Mesenchymal stem cell (in vitro differentiated cells and primary cell): ENCODE results near the gene SAP30L.

Experiments used
- DNase-seq: peaks from one replicate; pipeline ENCODE4 v3.0.0-alpha.2; 2013
- H2AFZ ChIP-seq: one replicate; pipeline ENCODE4 v1.6.1; 2013; ENCODE audit warnings: low read depth, mild to moderate bottlenecking, control low read depth, inconsistent platforms, low read length, moderate library complexity
- H2AK5ac ChIP-seq: 2 replicates; pipeline ENCODE4 v1.6.1; 2013; ENCODE audit warnings: low read length, moderate library complexity, mild to moderate bottlenecking, inconsistent platforms; ENCODE audit not compliant: severe bottlenecking
- H2BK120ac ChIP-seq: one replicate; pipeline ENCODE4 v1.6.1; 2013; ENCODE audit warnings: low read depth, mild to moderate bottlenecking, inconsistent platforms, low read length, moderate library complexity
- H2BK12ac ChIP-seq, 2 experiments: one replicate each; pipeline ENCODE4 v1.6.1; 2013; ENCODE audit warnings: inconsistent platforms in 2 of 2, low read length in 2 of 2, mild to moderate bottlenecking in 2 of 2, moderate library complexity in 2 of 2, control low read depth in 1 of 2
- H2BK15ac ChIP-seq: one replicate; pipeline ENCODE4 v1.6.1; 2013; ENCODE audit warnings: mild to moderate bottlenecking, low read depth, inconsistent platforms; ENCODE audit not compliant: poor library complexity, severe bottlenecking
- H2BK5ac ChIP-seq: 2 replicates; pipeline ENCODE4 v1.6.1; 2013; ENCODE audit warnings: low read depth, mild to moderate bottlenecking, low read length, control low read depth, inconsistent platforms; ENCODE audit not compliant: poor library complexity, severe bottlenecking
- H3K14ac ChIP-seq, 2 experiments: one replicate each; pipeline ENCODE4 v1.6.1; 2013; ENCODE audit warnings: inconsistent platforms in 2 of 2, low read length in 2 of 2, control low read depth in 1 of 2, mild to moderate bottlenecking in 1 of 2, moderate library complexity in 1 of 2
- H3K18ac ChIP-seq, 2 experiments: one replicate each; pipeline ENCODE4 v1.6.1; 2013; ENCODE audit warnings: inconsistent platforms in 2 of 2, low read length in 2 of 2, control low read depth in 1 of 2, low read depth in 1 of 2, mild to moderate bottlenecking in 1 of 2
- H3K23ac ChIP-seq, 2 experiments: one replicate each; pipeline ENCODE4 v1.6.1; 2013; ENCODE audit warnings: inconsistent platforms in 2 of 2, low read length in 2 of 2, mild to moderate bottlenecking in 2 of 2, moderate library complexity in 2 of 2, control low read depth in 1 of 2
- H3K27ac ChIP-seq: 2 replicates; pipeline ENCODE4 v1.5.1; 2013; ENCODE audit warnings: mild to moderate bottlenecking, moderate library complexity, low read length, control low read depth, inconsistent platforms; ENCODE audit not compliant: poor library complexity, severe bottlenecking
- H3K27me3 ChIP-seq, 2 experiments: 2 replicates each; pipeline versions ENCODE4 v1.6.1 to v1.7.0; 2013; ENCODE audit warnings: low read length in 2 of 2, mild to moderate bottlenecking in 2 of 2, moderate library complexity in 2 of 2, control low read depth in 1 of 2, inconsistent platforms in 1 of 2; ENCODE audit not compliant: control insufficient read depth in 1 of 2, insufficient read depth in 1 of 2
- H3K36me3 ChIP-seq, 2 experiments: 2 replicates each; pipeline versions ENCODE4 v1.6.1 to v1.7.0; 2013; ENCODE audit warnings: low read length in 2 of 2, control low read depth in 1 of 2, inconsistent platforms in 1 of 2, low read depth in 1 of 2, mild to moderate bottlenecking in 1 of 2; ENCODE audit not compliant: insufficient read depth in 2 of 2, control insufficient read depth in 1 of 2
- H3K4ac ChIP-seq, 2 experiments: one replicate each; pipeline ENCODE4 v1.6.1; 2013; ENCODE audit warnings: inconsistent platforms in 2 of 2, low read length in 2 of 2, mild to moderate bottlenecking in 2 of 2, moderate library complexity in 2 of 2, control low read depth in 1 of 2, low read depth in 1 of 2
- H3K4me1 ChIP-seq: 2 replicates; pipeline ENCODE4 v1.6.1; 2013; ENCODE audit warnings: low read depth, low read length, control low read depth; ENCODE audit not compliant: control insufficient read depth, insufficient read depth
- H3K4me2 ChIP-seq: 2 replicates; pipeline ENCODE4 v1.6.1; 2013; ENCODE audit warnings: low read length, mild to moderate bottlenecking, inconsistent platforms; ENCODE audit not compliant: poor library complexity, severe bottlenecking
- H3K4me3 ChIP-seq, 2 experiments: 2 replicates each; pipeline versions ENCODE4 v1.5.1 to v1.7.0; 2013; ENCODE audit warnings: low read length in 2 of 2, mild to moderate bottlenecking in 2 of 2, control low read depth in 1 of 2, low read depth in 1 of 2; ENCODE audit not compliant: insufficient read depth in 1 of 2
- H3K79me1 ChIP-seq: replicated peaks from 2 replicates; pipeline ENCODE4 v1.6.1; 2013; ENCODE audit warnings: mild to moderate bottlenecking, control low read depth, low read length, inconsistent platforms; ENCODE audit not compliant: poor library complexity, severe bottlenecking
- H3K9ac ChIP-seq: 2 replicates; pipeline ENCODE4 v1.7.0; 2013; ENCODE audit warnings: mild to moderate bottlenecking, low read length, moderate library complexity
- H3K9me3 ChIP-seq: 2 replicates; pipeline ENCODE4 v1.7.0; 2013; ENCODE audit warnings: mild to moderate bottlenecking, low read length; ENCODE audit not compliant: control insufficient read depth
- H4K8ac ChIP-seq: one replicate; pipeline ENCODE4 v1.6.1; 2013; ENCODE audit warnings: inconsistent platforms, mild to moderate bottlenecking, low read length, moderate library complexity
- H4K91ac ChIP-seq: one replicate; pipeline ENCODE4 v1.6.1; 2013; ENCODE audit warnings: mild to moderate bottlenecking, low read length, inconsistent platforms
- WGBS: methylation state at CpG from one replicate; pipeline ENCODE4 v1.1.7; 2013; ENCODE audit warnings: mixed read lengths; 5-methylcytosine and 5-hydroxymethylcytosine counted together

The SAP30L gene

DNA sequence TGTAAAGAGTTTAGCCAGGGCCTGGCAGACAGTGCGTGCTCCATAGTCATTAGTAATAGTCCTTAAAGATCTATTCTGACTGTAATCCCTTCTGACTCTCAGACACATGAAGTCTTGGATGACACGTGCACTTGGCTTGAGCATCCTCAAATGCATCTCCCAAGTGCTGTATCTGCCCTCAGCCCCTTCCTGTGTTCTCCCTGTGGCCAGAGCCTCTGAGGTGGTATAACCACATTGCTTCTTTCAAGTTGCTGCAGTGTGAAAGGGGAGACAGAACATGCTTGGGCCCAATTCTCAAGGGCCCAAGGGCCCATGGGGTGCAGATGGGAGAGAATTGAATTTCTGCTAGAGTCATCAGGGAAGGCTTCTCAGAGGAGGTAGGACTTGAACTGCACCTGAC, 62.3 kb downstream of the SAP30L start:
- Histone ChIP-seq H2AK5ac (no peak overlapping the region), H3K23ac (no peak overlapping the region), H2BK5ac (no peak overlapping the region), H2BK12ac (no peak overlapping the region), H4K91ac (no peak overlapping the region), H2BK120ac (no peak overlapping the region), H3K4ac (no peak overlapping the region), H3K4me1 (no peaks in the 10 kb centered on the region), H4K8ac (no peak overlapping the region), H3K9ac (no peak overlapping the region), H3K27ac (no peak overlapping the region), H3K4me2 (no peak overlapping the region), H3K36me3 (no peaks in the 10 kb centered on the region), H3K79me1 (no peaks in the 10 kb centered on the region), H3K14ac (no peak overlapping the region), H3K18ac (no peak overlapping the region), H3K4me3 (no peak overlapping the region), H2BK15ac (no peak overlapping the region), H3K9me3 (no peaks in the 10 kb centered on the region), H2AFZ (no peak overlapping the region), H3K27me3 (peaks cover 50 to 61% of the 10 kb centered on the region in 2 experiments)
- DNase-seq: no peak
- 93% methylated on average over 2 of the region's 2 CpGs for WGBS

DNA sequence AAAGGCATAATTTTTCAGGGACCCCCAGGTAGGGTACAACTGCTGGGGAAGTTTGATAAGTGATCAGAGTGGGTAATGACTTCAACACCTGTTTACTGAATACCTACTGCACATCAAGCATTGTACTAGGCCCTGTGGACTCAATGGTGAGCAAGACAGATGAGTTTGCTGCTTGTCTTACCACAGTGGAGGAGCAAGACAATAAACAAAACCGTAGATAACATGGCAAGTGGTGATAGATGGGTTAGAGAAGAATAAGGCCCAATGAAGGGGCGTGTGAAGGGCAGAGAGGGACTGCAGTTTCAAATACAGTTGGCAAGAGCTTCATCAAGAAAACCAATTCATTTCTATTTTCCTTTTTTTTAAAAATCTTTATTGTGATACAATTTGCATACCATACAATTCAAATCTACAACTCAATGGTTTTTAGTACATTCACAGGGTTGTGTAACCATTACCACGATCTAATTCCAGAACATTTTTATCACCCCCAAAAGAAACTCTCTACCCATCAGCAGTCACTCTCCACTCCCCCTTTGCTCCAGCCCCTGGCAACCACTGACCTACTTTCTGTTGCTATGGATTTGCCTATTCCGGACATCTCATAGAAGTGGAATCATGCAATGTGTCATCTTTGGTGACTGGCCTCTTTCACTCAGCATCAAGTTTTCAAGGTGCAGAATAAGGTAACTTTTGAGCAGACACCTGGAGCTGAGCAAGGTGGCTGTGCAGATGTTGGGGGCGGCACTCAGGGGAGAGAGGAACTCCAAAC, 64.2 kb downstream of the SAP30L start:
- no peak overlapping the region for H4K8ac ChIP-seq
- H2AFZ ChIP-seq: no peak overlapping the region
- no peak overlapping the region for H3K4me3 ChIP-seq
- no peak overlapping the region for H2AK5ac ChIP-seq
- H3K14ac ChIP-seq: no peak overlapping the region
- no peaks in the 10 kb centered on the region for H3K9me3 ChIP-seq
- H3K79me1 ChIP-seq: no peaks in the 10 kb centered on the region
- no peak overlapping the region for H2BK12ac ChIP-seq
- DNase-seq: no peak
- no peak overlapping the region for H2BK15ac ChIP-seq
- no peak overlapping the region for H3K18ac ChIP-seq
- H3K27ac ChIP-seq: no peak overlapping the region
- peaks cover 58 to 75% of the 10 kb centered on the region in 2 experiments for H3K27me3 ChIP-seq
- no peaks in the 10 kb centered on the region for H3K36me3 ChIP-seq
- H3K4ac ChIP-seq: no peak overlapping the region
- H3K23ac ChIP-seq: no peak overlapping the region
- no peak overlapping the region for H2BK120ac ChIP-seq
- no peaks in the 10 kb centered on the region for H3K4me1 ChIP-seq
- H3K4me2 ChIP-seq: no peak overlapping the region
- no peak overlapping the region for H2BK5ac ChIP-seq
- no peak overlapping the region for H4K91ac ChIP-seq
- 75% methylated on average over 4 of the region's 5 CpGs for WGBS
- no peak overlapping the region for H3K9ac ChIP-seq
